Activated T-cell treated with anti-CD3 and anti-CD28 coated beads for 4 hours (primary cell): ENCODE measurements around the gene METRNL.

Experiments
- DNase-seq: peaks from one replicate; pipeline ENCODE4 v3.0.0-alpha.2; 2020

METRNL gene

DNA sequence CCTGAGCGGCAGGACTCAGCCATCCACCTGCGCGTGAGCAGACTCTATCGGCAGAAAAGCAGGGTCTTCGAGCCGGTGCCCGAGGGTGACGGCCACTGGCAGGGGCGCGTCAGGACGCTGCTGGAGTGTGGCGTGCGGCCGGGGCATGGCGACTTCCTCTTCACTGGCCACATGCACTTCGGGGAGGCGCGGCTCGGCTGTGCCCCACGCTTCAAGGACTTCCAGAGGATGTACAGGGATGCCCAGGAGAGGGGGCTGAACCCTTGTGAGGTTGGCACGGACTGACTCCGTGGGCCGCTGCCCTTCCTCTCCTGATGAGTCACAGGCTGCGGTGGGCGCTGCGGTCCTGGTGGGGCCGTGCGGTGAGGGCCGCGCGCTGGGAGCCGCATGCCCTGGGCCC is 14.9 kb downstream of the METRNL start:
- DNase-seq, result no peak

GRCh38 chr17:83095016-83095415 is 15.6 kb downstream of the METRNL start:
- DNase-seq, result no peak

DNA sequence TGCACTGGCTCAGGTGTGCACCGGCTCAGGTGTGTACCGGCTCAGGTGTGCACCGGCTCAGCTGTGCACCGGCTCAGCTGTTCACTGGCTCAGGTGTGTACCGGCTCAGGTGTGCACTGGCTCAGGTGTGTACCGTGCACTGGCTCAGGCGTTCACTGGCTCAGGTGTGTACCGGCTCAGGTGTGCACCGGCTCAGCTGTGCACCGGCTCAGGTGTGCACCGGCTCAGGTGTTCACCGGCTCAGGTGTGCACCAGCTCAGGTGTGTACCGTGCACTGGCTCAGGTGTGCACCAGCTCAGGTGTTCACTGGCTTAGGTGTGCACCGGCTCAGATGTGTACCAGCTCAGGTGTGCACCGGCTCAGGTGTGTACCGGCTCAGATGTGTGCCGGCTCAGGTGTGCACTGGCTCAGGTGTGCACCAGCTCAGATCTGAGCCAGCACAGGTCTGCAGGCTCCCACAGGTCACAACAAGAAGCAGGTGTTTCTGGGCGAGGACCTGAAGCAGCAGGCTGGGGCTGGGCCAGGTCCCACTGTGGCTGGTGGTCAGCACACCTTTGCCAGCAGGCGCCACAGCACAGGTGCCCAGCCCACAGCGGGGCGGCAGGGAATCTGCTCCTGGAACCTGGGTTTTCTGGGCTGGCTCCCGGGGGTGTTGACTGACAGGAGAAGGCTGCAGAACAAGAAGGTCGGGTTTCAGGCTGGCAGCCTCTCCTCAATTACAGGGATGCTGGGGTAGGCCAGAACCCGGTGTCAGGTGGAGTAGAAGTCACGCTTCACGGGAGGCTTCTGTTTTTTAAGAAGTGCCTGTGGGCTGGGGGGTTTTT is 17.2 kb downstream of the METRNL start:
- DNase-seq, result no peak

GRCh38 chr17:83097831-83098230 is 18.4 kb downstream of the METRNL start:
- no peak for DNase-seq

- no peak for DNase-seq
These were observed 19.1 kb downstream of the METRNL start for GRCh38 chr17:83098241-83099085.

DNA sequence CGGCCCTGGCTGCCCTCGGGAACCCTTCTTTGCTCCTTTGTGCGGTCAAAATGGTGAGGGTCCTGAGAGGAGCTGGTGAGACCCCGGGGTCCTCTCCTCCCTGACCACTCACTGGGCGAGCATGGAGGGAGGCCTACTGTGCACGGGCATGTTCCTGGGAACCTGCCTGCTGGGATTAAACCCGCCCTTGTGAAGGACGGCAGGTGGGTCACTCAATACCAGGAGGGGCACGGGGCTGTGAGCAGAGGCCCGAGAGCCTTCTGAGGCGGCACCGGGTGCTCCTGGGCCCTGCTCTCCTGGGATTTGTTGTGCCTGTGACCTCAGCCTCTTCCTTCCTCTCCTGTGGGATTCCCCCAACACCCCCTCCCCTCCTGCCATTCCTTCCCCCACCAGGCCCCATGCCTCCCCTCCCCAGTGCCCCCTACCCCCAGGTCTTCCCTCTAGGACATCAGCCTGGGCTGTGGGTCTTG is 19.7 kb downstream of the METRNL start:
- no peak for DNase-seq

DNA sequence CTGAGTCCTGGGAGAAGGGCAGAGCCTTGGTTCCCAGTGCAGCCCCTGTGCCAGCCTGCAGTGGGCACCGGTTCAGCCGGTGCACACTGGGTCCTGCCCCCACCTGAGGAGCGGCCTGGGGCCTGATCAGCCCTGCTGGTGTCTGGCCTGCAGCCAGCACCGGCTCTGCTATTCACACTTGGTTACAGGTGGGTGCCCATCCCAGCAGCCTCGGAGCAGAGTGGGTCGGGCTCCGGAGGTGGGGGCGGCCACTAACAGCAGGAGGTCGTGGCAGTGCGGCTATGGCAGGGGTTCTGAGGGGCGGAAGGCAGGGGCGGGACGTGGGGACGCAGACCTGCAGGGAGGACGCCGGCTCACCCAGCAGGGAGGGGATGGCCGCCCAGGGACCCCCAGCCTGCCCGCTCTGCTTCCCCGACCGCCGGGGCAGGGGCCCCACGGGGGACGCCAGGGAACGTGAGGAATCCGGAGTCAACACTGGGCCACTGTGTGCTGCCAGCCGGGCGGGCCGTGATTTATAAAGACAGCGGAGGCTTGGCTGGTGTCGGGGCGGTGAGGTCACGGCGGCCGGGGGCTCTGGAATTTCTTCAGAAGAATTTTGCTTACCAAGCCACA is 20.3 kb downstream of the METRNL start:
- DNase-seq, result no peak

DNA sequence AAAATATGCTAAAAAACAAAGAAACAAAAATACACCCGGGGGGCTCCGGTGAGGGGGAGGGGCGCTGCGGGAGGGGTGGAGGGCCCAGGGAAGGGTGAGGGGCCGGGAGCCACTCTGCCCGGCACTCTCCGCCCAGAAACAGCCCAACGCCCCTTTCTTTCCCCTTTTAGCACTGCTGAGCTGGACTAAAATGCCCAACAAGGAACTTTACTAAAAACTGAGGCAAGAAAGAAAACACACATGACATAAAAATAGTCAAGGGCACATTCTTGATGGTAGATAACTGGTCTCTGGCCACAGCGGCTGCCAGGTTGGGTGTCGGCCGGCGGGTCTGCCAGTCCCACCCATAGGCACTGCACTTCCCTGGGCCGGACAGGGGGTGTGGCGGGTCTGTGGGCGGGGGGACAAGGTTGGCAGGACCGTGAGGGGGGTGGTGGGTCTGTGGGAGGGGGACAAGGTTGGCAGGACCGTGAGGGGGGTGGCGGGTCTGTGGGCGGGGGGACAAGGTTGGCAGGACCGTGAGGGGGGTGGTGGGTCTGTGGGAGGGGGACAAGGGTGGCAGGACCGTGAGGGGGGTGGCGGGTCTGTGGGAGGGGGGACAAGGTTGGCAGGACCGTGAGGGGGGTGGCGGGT is 20.9 kb downstream of the METRNL start:
- no peak for DNase-seq

- no peak for DNase-seq
These were observed 21.5 kb downstream of the METRNL start for GRCh38 chr17:83100853-83101391.

- DNase-seq, result no peak
These were observed 22.5 kb downstream of the METRNL start for GRCh38 chr17:83101805-83102480.

DNA sequence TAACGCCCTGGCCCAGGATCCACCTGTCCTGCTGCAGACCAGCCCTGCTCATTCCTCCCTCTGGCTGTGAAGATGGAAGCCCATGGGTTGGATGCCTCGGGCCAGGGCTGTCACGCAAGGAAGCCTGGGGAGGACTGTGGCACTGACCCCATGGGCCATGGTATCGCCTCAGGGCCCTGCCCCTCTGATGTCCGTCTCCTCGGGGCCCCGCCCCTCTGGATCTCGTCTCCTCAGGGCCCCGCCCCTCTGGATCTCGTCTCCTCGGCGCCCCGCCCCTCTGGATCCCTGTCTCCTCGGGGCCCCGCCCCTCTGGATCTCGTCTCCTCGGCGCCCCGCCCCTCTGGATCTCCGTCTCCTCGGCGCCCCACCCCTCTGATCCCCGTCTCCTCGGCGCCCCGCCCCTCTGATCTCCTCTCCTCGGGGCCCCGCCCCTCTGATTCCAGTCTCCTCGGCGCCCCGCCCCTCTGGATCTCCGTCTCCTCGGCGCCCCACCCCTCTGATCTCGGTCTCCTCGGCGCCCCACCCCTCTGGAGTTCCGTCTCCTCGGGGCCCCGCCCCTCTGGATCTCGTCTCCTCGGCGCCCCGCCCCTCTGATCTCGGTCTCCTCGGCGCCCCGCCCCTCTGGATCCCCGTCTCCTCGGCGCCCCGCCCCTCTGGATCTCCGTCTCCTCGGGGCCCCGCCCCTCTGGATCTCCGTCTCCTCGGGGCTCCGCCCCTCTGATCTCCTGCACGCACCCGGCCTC is 24.0 kb downstream of the METRNL start:
- DNase-seq, result no peak

DNA sequence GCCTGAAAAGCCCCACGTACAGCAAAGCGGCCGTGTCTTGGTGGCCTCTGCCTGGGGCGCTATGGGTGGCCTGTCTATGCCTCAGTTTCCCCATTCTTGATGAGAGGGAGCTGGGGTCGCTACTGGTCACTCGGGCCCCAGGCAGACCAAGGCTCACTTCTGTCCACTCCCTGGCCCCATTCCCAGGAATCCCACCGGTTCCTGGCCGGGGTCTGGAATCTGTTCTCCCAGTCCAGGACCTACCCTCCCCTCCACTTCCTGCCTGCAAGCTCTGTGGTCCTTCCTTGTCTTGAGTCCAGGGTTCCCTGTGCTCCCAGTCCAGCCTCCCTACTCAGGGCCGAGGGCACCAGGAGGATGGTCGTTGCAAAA is 24.5 kb downstream of the METRNL start:
- DNase-seq, result no peak

DNA sequence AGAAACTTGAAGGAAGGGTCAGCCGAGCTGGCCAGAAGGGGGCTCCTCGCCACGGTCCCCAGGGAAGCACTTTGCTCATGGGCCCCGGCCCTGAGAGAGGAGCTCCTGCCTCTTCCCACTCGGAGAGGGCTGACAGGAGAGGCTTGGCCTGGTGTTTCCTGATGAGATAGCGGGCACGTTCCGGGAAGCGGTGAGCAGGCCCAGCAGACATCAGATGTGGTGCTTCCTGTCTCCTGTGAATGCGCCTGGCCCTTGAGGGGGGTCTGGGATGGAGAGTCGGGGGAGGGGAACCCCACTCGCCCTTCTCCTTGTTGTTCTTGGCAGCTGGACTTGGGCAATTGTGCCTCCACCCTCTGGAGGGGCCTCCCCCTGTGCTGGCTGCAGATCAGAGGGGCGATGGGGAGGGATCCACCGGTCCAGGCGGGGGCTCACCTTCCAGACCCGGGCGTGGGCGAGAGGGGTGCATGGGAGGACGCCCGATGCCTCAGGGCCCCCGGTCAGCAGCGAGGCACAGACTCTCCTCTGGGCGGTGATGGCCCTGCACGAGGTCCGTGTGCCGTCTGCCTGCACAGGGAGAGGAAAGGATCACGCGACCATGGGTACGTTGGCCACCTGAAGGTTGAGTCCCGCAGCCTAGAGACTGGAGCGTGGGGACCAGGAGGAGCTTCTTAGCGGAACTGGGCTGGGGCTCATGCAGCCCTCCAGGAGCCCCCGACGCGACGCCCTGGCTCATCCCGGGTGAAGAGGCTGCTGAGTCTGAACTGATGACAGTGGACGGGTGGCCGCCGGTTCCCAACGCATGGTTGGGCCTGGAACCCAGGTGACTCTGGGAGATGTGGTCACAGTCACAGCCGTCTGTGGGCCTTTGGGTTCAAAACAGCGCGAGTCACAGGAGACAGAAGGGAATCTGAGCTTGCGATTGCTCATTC is 25.4 kb downstream of the METRNL start:
- DNase-seq, result no peak

GRCh38 chr17:83105512-83105911 is 26.1 kb downstream of the METRNL start:
- no peak for DNase-seq

GRCh38 chr17:83106056-83106588 is 26.7 kb downstream of the METRNL start:
- no peak for DNase-seq

- no peak for DNase-seq
These were observed 27.7 kb downstream of the METRNL start for GRCh38 chr17:83106913-83107655.

DNA sequence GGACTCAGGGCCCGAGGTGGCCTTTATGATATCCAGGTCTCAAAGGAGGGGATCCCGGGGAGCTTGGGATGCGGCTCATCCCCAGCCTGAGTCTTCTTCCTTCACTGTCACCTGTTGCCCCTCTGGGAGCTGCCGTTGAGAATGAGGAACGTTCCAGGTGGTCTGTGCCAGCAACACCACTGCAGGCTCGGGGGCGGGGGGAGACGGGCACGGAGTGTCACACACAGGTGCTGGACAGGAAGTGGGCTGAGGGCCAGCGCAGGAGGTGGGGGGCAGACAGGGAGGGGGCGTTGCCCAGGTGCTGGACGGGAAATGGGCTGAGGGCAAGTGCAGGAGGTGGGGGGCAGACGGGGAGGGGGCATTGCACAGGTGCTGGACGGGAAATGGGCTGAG is 28.2 kb downstream of the METRNL start:
- no peak for DNase-seq

DNA sequence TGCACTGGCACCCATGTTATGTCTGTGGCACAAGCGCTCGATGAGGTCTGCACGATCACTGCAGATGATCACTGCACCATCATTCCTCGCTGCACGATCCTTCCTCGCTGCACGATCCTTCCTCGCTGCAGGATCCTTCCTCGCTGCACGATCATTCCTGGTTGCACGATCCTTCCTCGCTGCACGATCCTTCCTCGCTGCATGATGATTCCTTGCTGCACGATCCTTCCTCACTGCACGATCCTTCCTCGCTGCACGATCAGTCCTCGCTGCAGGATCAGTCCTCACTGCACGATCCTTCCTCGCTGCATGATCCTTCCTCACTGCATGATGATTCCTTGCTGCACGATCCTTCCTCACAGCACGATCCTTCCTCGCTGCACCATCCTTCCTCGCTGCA is 29.3 kb downstream of the METRNL start:
- DNase-seq, result no peak

- no peak for DNase-seq
These were observed 30.0 kb downstream of the METRNL start for GRCh38 chr17:83109386-83109785.
